GM13977 (cell line): Measurements from ENCODE around the gene IQCM.
A peak's percentile ranks its signal among the peaks of the same experiment; 100 is the strongest.

Experiments
- DNase-seq: peaks from one replicate; pipeline ENCODE4 v3.0.0; 2012; ENCODE audit warnings: low spot score
- CTCF ChIP-seq: IDR thresholded peaks from 2 replicates; pipeline ENCODE4 v1.5.1; 2012; ENCODE audit warnings: mild to moderate bottlenecking, control low read depth; ENCODE audit not compliant: insufficient read depth; ENCODE audit errors: extremely low read depth, missing control alignments
- in situ Hi-C: fragments of 300-500 bp; cut with MboI; formaldehyde crosslinking; loops from one replicate; pipeline ENCODE4 v1.12.0; 2022; ENCODE audit warnings: low sequenced_read_pairs, low pct_unique_long_range_greater_than_20kb, mixed read lengths, inconsistent platforms; ENCODE audit not compliant: unreplicated experiment

The IQCM gene

GRCh38 chr4:149723065-149723464, 92.6 kb downstream of the IQCM start:
- no peak for TF ChIP-seq CTCF
- in situ Hi-C loops: no loop called here
- DNase-seq: no peak

DNA sequence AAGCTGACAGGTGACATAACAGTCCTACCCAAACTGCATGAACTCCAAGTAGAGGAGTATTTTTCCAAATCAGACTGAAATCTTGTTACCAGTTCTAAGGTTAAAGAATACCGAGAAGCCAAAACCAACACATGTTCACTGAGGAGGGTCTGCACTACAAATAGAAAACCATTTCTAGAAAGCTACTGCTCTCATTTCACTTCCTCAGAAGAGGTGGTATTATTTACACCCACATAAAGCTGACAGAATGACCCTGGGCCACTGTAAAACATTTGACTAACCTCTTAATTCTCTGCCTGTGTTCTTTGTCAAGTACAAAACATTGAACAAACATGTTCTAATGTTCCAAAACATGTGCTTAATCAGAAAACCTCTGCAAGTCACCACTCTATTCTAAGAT, 95.8 kb downstream of the IQCM start:
- no peak for TF ChIP-seq CTCF
- in situ Hi-C loops: no loop called here

DNA sequence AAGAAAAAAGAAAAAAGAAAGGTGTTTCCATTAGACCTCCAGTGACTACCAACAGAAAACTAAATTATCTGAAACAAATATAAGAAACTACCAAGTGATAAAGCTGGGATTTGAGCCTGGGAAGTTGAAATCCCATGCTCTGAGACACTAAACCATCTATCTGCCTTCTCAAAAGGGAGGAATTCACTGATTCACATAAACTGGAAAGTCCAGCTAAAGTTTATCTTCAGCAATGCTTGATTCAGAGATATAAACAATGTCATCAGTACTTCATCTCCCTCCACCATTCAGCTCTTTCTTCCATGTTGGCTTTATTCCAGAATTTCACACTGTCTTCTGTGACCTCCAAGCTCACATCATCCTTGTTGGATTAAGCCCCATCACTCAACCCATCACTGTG, 96.3 kb downstream of the IQCM start:
- no peak for TF ChIP-seq CTCF
- in situ Hi-C loops: no loop called here
- DNase-seq: no peak

More for the DNA sequence above, 95.8 kb downstream of the IQCM start:
- peak; percentile 4 for DNase-seq

GRCh38 chr4:149718500-149718899, 97.1 kb downstream of the IQCM start:
- in situ Hi-C loops: no loop called here
- no peak for TF ChIP-seq CTCF
- DNase-seq: no peak

- in situ Hi-C loops: no loop called here
- TF ChIP-seq CTCF: no peak
- DNase-seq: no peak
These were observed 98.9 kb downstream of the IQCM start for GRCh38 chr4:149716728-149717127.

- no peak for TF ChIP-seq CTCF
- DNase-seq: no peak
- in situ Hi-C loops: no loop called here
These were observed 99.6 kb downstream of the IQCM start for GRCh38 chr4:149715822-149716585.
